ENCODE data around the gene HELB. TPM values are rescaled to one million over a fixed set of nuclear protein-coding genes. Genes with fewer than 3 reads are reported as not detected.

Gene HELB
- total RNA-seq, result 10 to 100 TPM; 42.3 to 43.3 TPM

DNA sequence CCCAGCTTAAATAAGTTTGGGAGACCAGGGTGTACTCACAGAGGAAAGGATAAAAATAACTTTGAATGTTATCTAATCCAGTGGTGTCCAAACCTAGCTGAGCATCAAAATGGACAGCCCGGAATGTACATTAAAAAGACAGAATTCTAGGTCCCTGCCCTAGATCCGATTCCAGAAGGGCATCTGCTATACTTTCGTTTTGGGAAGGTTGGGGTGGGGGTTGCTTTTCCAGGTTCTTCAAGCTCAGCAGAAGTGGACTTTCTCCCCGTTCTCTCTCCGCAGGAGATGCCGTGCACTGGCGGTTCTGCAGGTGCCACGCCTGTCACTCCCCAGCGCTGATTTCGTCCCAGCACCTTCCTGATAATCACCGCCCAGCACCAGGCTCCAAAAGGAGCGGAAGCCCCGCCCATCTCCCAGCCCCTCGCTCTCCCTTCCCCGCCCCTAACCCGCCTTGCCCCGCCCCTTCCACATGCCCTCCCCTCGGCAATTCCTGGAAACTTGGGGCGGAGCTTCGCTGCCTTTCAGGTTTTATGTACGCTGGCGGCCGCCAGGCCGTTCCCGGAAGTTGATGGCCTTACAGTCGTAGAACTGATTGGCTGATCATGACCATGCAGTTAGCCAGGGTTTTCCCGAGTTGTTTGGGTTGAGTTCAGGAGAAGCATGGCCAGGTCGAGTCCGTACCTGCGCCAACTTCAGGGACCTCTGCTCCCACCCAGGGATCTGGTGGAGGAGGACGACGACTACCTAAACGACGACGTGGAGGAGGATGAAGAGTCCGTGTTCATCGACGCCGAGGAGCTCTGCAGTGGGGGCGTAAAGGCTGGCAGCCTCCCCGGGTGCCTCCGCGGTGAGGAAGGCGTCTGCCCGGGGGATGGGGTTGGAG, at the start of gene HELB:
HELB (plus strand) TSS at position 550 of the 883 bp plus-strand sequence; CDS start at position 661, 111 bp downstream.
- peaks cover 37% of the 10 kb centered on the region for H3K36me3 Mint-ChIP-seq (ENCODE audit: low read depth)
- CTCF ChIA-PET, result interaction anchor here (0.7 to 3.7 kb wide), 9 partner anchors 9 to 35 kb away, joined by 3 to 14 read pairs (median 5); no protein-coding TSS in a partner anchor
- H3K4me1 Mint-ChIP-seq, result peaks cover 54% of the 10 kb centered on the region
- peak; percentile 99 for DNase-seq
- H3K4me3 Mint-ChIP-seq, result peak within 1 kb of the TSS; percentile 99
- peaks cover 2% of the 10 kb centered on the region for H3K27me3 Mint-ChIP-seq
- POLR2A ChIA-PET, result interaction anchor here (1.3 to 1.8 kb wide), 4 partner anchors 11 to 133 kb away, joined by 3 to 8 read pairs (median 6); no protein-coding TSS in a partner anchor
- H3K27ac Mint-ChIP-seq, result peak within 1 kb of the TSS; percentile 98
- no peaks in the 10 kb centered on the region for H3K9me3 Mint-ChIP-seq

DNA sequence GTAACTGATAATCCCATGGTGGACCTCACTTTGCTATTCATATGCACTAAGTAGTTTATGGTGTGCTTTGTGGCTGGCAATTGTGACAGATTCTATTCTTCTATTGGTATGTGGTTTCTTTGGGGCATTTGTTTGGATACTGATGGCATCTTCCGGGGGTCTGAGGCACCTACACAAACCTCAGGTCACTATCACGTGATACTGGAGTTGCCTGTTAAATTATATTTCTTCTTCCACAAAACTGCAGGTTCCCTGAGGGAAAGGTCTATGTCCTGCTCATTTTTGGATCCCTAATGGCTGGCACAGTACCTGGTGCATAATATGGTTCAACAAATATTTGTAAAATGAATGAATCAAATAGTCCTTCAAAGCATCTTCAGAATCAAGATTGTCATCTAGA, 49.5 kb upstream of the HELB start:
- DNase-seq, result no peak
- CTCF ChIA-PET, result no interaction called here
- no peak overlapping the region for H3K27ac Mint-ChIP-seq
- no peak overlapping the region for H3K4me3 Mint-ChIP-seq
- H3K9me3 Mint-ChIP-seq, result no peaks in the 10 kb centered on the region
- peaks cover 7% of the 10 kb centered on the region for H3K27me3 Mint-ChIP-seq
- H3K36me3 Mint-ChIP-seq (ENCODE audit: low read depth), result no peaks in the 10 kb centered on the region
- H3K4me1 Mint-ChIP-seq, result no peaks in the 10 kb centered on the region
- POLR2A ChIA-PET, result no interaction called here

DNA sequence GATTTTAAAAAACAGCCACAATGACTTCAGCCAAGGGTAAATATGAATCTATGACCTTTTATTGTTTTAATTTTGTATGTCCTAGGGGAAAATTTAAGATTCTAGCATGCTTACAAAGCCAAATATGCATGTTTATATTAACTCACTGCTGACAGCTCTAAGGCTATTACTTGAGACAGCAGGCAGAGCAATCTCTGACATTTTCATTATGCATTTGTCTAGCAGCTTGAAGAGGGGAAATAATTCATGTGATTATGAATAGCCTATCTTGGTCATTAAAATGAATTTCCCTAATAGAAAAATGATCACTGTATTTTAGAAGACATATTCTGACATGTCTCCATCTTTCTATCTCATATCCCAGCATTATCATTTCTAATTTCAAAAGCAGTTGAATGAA, 46.6 kb upstream of the HELB start:
- DNase-seq, result no peak
- H3K4me1 Mint-ChIP-seq, result no peaks in the 10 kb centered on the region
- H3K9me3 Mint-ChIP-seq, result no peaks in the 10 kb centered on the region
- H3K4me3 Mint-ChIP-seq, result no peak overlapping the region
- CTCF ChIA-PET, result no interaction called here
- POLR2A ChIA-PET, result no interaction called here
- H3K27me3 Mint-ChIP-seq, result peaks cover 7% of the 10 kb centered on the region
- no peak overlapping the region for H3K27ac Mint-ChIP-seq
- no peaks in the 10 kb centered on the region for H3K36me3 Mint-ChIP-seq (ENCODE audit: low read depth)

DNA sequence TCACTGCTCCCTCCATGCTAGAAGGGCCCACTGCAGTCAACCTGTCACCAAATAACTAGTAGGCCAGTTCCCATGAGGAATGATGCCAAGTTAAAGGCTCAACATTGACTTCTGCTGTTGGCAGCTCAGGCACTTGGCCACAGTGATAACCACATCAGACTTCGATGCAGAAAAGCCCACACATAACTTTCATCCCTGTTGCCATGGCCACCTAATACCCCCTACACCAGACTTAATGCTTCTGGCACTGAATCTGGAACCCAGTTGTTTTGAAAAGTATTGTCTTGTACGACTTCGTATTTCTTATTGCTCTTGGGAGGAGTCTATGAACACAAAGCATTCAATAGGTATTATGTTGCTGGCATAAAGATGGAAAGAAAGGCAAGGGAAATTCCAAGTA, 44.3 kb upstream of the HELB start:
- Mint-ChIP-seq H3K9me3 (no peaks in the 10 kb centered on the region), H3K27me3 (peaks cover 7% of the 10 kb centered on the region), H3K4me3 (no peak overlapping the region), H3K36me3 (ENCODE audit: low read depth) (no peaks in the 10 kb centered on the region), H3K4me1 (no peaks in the 10 kb centered on the region), H3K27ac (no peak overlapping the region)
- no peak for DNase-seq
- CTCF ChIA-PET, result interaction anchor here (1.2 kb wide), 1 partner anchor 9 kb away, joined by 4 read pairs; no protein-coding TSS in a partner anchor
- POLR2A ChIA-PET, result no interaction called here

DNA sequence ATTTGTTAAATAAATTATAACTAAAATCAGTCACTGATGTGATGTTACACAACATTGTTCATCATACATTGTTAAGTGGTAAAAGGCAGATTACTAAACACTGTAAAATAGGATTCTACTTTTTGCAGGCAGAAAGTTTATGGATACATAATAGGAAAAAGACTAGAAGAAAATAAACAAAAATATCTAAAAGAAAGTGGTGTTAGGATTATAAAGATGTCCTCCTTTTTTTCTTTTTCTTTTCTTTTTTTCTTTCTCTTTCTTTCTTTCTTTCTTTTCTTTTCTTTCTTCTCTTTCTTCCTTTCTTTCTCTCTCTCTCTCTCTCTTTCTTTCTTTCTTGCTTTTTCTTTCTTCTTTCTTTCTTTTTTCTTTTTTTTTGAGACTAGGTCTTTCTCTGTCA, 39.6 kb upstream of the HELB start:
- ChIA-PET POLR2A (no interaction called here), CTCF (no interaction called here)
- Mint-ChIP-seq H3K9me3 (no peaks in the 10 kb centered on the region), H3K36me3 (ENCODE audit: low read depth) (no peaks in the 10 kb centered on the region), H3K27ac (no peak overlapping the region), H3K4me3 (no peak overlapping the region), H3K4me1 (peaks cover 4% of the 10 kb centered on the region), H3K27me3 (peaks cover 5% of the 10 kb centered on the region)
- DNase-seq, result no peak

DNA sequence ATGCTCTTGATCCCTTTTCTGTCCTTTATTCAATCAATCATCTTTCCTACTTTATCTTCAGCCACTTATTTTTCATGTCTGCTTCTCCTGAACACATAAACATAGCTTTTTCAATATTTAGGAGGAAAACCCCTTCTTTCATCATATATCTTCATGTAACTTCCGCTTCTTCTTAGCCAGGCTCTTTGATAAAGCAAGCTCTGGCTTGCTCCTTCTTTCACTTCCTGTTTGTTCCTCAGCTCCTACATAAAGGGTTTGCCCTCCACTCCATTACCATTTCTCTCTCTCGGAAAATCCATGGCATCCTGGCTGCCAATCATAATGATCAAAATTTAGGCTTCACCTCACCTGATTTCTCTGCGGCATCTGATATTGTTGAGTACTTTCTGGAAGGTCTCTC, 33.7 kb upstream of the HELB start:
- ChIA-PET POLR2A (no interaction called here), CTCF (interaction anchor here (1.4 to 3.0 kb wide), 3 partner anchors 10 to 125 kb away, joined by 4 to 16 read pairs (median 14); partner anchors contain the start of gene HELB)
- no peak overlapping the region for H3K4me3 Mint-ChIP-seq

DNA sequence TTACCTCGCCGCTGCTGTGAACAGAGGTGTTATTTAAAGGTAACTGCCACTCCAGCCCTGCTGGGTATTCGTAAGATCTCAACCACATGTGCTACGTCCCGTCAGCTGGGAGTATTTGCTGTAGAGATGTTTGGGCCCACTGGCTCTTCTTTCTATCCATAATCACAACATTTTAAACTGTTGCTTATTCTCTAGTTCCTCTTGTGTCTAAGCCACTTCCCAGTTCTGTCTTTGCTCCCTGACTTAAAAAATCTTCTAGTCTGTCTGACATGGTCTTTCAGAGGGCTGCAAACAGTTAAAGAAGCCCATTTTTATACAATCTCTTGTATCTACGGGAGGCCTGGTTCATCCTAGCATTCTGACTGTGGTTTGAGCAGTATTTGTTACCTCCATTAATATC, 33.2 kb upstream of the HELB start:
- H3K27me3 Mint-ChIP-seq, result peaks cover 1% of the 10 kb centered on the region
- ChIA-PET POLR2A (no interaction called here), CTCF (interaction anchor here (0.6 to 3.0 kb wide), 5 partner anchors 10 to 125 kb away, joined by 3 to 16 read pairs (median 4); partner anchors contain the start of gene HELB)

More for the DNA sequence above, 33.7 kb upstream of the HELB start:
- Mint-ChIP-seq H3K4me1 (peaks cover 13% of the 10 kb centered on the region), H3K27ac (no peak overlapping the region), H3K27me3 (peaks cover 2% of the 10 kb centered on the region), H3K9me3 (no peaks in the 10 kb centered on the region), H3K36me3 (ENCODE audit: low read depth) (no peaks in the 10 kb centered on the region)
- no peak for DNase-seq

DNA sequence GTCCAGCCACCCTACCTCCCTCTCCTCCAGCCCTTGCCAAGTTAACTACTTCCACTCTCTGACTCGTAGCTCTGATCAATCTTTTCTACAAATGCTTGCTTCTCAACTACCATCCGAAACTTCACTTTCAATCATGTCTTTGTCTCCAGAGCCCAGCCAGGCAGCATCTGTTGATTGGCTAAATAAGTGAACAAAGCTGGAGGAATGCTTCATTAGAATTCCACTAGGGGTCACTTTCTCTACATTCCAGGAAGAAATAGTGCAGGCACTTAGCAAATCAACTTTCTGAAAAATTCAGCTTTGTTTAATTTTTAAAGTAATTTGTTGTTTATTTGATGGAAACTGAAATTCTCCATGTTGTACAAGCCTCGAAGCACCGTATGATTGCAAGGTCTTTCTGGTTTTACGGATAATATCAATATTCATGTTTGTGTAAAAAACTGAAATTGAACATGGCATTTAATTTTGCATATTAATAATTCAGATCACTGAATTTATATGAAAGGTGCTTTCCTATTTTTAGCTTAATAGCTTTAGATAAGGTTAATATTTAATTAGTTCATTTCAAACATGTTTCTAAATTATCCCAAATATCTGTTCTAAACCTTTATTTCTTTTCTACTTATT, 32.4 kb upstream of the HELB start:
- CTCF ChIA-PET, result interaction anchor here (0.6 to 3.0 kb wide), 11 partner anchors 9 to 179 kb away, joined by 3 to 16 read pairs (median 3); partner anchors contain the start of gene HELB

More for the DNA sequence above, 33.2 kb upstream of the HELB start:
- Mint-ChIP-seq H3K4me1 (peaks cover 13% of the 10 kb centered on the region), H3K4me3 (no peak overlapping the region), H3K36me3 (ENCODE audit: low read depth) (no peaks in the 10 kb centered on the region), H3K27ac (no peak overlapping the region), H3K9me3 (no peaks in the 10 kb centered on the region)
- DNase-seq, result no peak

DNA sequence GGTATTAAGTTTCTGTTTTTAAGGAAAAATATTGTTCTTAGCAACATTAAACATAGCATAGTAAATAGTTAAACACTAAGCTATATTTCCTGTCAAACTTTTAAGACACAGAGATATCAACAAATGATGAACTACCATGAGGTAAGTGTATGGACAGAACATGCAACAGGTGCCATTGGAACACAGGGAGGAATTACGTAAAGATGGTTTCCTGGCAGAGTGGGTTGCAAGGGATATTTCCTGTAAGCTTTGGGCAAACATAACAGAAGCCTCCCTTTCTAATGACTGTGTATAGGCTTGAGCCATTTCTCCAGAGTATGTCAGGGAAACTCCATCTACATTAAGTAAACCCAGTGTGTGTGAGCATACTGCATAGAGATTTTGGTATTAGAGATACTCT, 31.7 kb upstream of the HELB start:
- POLR2A ChIA-PET, result interaction anchor here (0.5 to 1.2 kb wide), 2 partner anchors 32 to 142 kb away, joined by 3 to 4 read pairs; partner anchors contain the start of gene HELB
- Mint-ChIP-seq H3K36me3 (ENCODE audit: low read depth) (no peaks in the 10 kb centered on the region), H3K27me3 (no peaks in the 10 kb centered on the region), H3K4me3 (no peak overlapping the region), H3K27ac (no peak overlapping the region), H3K4me1 (peaks cover 13% of the 10 kb centered on the region), H3K9me3 (no peaks in the 10 kb centered on the region)
- no peak for DNase-seq
- CTCF ChIA-PET, result interaction anchor here (0.7 to 3.0 kb wide), 8 partner anchors 8 to 179 kb away, joined by 3 to 16 read pairs (median 4); partner anchors contain the start of gene HELB

More for the DNA sequence above, 32.4 kb upstream of the HELB start:
- Mint-ChIP-seq H3K27ac (no peak overlapping the region), H3K4me3 (no peak overlapping the region), H3K27me3 (no peaks in the 10 kb centered on the region), H3K36me3 (ENCODE audit: low read depth) (no peaks in the 10 kb centered on the region), H3K9me3 (no peaks in the 10 kb centered on the region), H3K4me1 (peaks cover 13% of the 10 kb centered on the region)
- POLR2A ChIA-PET, result interaction anchor here (0.5 to 1.2 kb wide), 2 partner anchors 33 to 141 kb away, joined by 3 to 4 read pairs; partner anchors contain the start of gene HELB
- DNase-seq, result peak; percentile 45

DNA sequence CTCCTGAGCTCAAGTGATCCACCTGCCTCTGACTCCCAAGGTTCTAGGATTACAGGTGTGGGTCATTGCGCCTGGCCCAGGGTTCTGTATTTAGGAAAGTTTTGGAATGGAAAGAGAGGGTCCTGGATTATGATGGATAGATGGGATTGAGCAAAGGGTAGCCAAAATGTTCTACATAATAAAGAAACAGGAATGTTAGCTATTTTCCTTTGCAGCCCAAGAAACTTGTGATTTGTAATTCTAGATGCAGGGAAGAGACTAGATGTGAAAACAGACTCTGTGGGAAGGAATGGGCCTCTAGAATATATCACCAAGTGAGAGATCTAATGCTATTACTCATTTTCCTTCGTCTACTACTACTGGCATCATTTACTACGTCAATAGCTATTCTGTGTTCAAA, 29.6 kb upstream of the HELB start:
- no peaks in the 10 kb centered on the region for H3K27me3 Mint-ChIP-seq
- no peaks in the 10 kb centered on the region for H3K9me3 Mint-ChIP-seq
- no peak for DNase-seq
- CTCF ChIA-PET, result interaction anchor here (0.6 kb wide), 1 partner anchor 286 kb away, joined by 3 read pairs; no protein-coding TSS in a partner anchor
- H3K4me1 Mint-ChIP-seq, result peaks cover 18% of the 10 kb centered on the region
- no peak overlapping the region for H3K27ac Mint-ChIP-seq
- H3K4me3 Mint-ChIP-seq, result no peak overlapping the region
- no peaks in the 10 kb centered on the region for H3K36me3 Mint-ChIP-seq (ENCODE audit: low read depth)
- POLR2A ChIA-PET, result no interaction called here

DNA sequence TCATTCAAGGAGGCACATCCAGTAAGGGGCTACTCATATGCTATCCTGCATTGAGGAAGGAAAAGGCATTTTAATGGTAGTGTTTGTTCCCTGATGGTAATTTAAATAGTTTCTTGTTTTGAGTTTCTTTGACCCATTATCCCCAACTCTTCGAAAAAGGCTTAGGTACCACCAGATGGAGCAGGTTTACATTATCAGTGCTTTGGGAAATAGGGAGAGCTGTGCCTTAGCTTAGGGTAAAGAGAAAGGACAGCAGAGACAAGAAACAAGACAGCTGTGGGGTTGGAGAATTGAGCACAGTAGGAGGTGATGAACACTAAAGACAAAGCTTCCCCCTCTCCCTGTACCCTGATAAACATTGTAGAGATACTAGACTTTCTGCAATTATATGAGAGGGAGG, 29.1 kb upstream of the HELB start:
- Mint-ChIP-seq H3K27ac (no peak overlapping the region), H3K4me3 (no peak overlapping the region), H3K9me3 (no peaks in the 10 kb centered on the region), H3K4me1 (peaks cover 16% of the 10 kb centered on the region), H3K27me3 (no peaks in the 10 kb centered on the region), H3K36me3 (ENCODE audit: low read depth) (no peaks in the 10 kb centered on the region)
- ChIA-PET CTCF (interaction anchor here (0.6 kb wide), 1 partner anchor 287 kb away, joined by 3 read pairs; no protein-coding TSS in a partner anchor), POLR2A (no interaction called here)
- no peak for DNase-seq

DNA sequence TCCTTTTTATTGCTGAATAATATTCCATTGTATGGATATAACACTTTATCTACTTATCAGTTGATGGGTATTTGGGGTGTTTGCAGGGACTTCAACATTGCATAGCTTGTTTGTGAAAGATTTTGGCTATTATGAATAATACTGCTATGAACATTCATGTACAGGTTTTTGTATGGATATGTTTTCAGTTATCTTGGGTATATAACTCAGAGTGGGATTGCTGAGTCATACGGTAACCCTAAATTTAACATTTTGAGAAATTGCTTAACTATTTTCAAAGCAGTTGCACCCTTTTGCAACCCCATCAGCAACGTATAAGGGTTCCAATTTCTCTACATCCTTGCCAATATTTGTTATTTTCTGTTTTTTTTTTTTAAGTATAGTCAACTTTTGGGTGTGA, 27.3 kb upstream of the HELB start:
- peaks cover 27% of the 10 kb centered on the region for H3K4me1 Mint-ChIP-seq
- ChIA-PET POLR2A (no interaction called here), CTCF (no interaction called here)

More for the DNA sequence above, 27.3 kb upstream of the HELB start:
- Mint-ChIP-seq H3K9me3 (no peaks in the 10 kb centered on the region), H3K27me3 (no peaks in the 10 kb centered on the region), H3K36me3 (ENCODE audit: low read depth) (no peaks in the 10 kb centered on the region), H3K27ac (no peak overlapping the region), H3K4me3 (no peak overlapping the region)
- DNase-seq, result no peak
